Measurements from ENCODE around the gene ACER1. TPM values are rescaled to one million over a fixed set of nuclear protein-coding genes. Genes with fewer than 3 reads are reported as not detected.

The ACER1 gene
- total and polyA plus RNA-seq, 2 of the 13 experiments (the other 11 are each of a cell fraction or from before 2014, with no cell fraction given): not detected

DNA sequence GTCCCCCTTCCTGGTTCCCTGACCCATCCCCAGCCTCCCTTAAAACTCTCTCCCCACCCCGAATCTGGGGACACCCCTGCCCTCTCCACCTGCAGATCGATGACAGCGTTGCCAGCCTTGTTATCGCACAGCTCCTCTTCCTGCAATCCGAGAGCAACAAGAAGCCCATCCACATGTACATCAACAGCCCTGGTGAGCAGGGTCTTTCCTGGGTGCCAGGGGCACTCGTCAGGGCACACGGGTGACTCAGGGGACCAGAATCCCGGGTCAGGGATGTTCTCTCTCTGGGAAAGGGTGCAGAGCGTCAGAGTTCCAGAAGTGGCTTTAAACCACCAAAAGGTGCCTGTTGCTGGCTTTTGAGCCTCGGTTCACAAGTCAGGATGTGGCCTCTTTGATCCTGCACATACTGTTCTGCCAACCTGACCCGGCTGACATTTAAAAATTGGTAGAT is 29.0 kb upstream of the ACER1 start:
- no peak for FAIRE-seq
- H3K27ac ChIP-seq (ENCODE audit: extremely low read length, insufficient read depth, low read length): peak overlapping the region; percentile 49
- CTCF ChIA-PET (ENCODE audit: low intra/inter-chr PET ratio, low total read pairs): no interaction called here

DNA sequence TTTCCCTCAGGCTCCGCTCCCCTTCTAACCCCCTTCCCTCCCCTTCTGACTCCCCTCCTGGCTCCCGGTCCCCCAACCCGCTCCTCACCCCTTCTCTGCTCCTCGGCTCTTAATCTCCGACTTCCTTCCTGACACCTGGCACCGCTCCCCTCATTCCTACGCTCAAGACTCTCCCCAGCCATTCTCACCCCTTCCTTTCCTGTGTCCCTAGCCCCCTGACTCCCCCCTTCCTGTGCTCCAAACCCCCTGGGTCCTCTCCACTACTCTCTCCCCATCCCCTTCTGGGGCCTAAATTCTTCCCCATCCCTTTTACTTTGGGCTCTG is 28.6 kb upstream of the ACER1 start:
- FAIRE-seq: no peak
- ATAC-seq: no peak
- Histone ChIP-seq H3K9me3 (ENCODE audit: low read length) (no peaks in the 10 kb centered on the region), H4K20me1 (ENCODE audit: insufficient read depth, low read length) (no peaks in the 10 kb centered on the region), H3K9ac (ENCODE audit: insufficient read depth, low read depth, low read length) (peak overlapping the region; percentile 74), H3K4me1 (ENCODE audit: insufficient read depth, low read length) (peaks cover 27% of the 10 kb centered on the region), H3K79me2 (ENCODE audit: insufficient read depth, low read length) (peaks cover 5% of the 10 kb centered on the region), H3K4me3 (replicated peaks in 1 of 3; ENCODE audit: insufficient read depth in 1 of 3, low read depth in 2 of 3, low read length in 3 of 3) (peak overlapping the region; percentile 63 to 84 (median 84)), H3K36me3 (replicated peaks in 1 of 2; ENCODE audit: control insufficient read depth in 1 of 2, insufficient read depth in 2 of 2, low read length in 2 of 2) (peaks cover 6 to 16% of the 10 kb centered on the region in 2 experiments; a peak in 4 of 5 replicates), H2AFZ (ENCODE audit: low read length) (no peak overlapping the region), H3K4me2 (ENCODE audit: low read depth, low read length) (peak overlapping the region; percentile 76), H3K27me3 (ENCODE audit: control insufficient read depth in 1 of 2, insufficient read depth in 2 of 2, low read length in 2 of 2) (no peaks in the 10 kb centered on the region; a peak in 1 of 5 replicates), H3K27ac (ENCODE audit: extremely low read length, insufficient read depth, low read length) (peak overlapping the region; percentile 49)
- WGBS (ENCODE audit: low lambda C conversion rate): 2% methylated on average over 7 of the region's 7 CpGs
- ChIA-PET POLR2A (interaction anchor here (1.1 to 5.0 kb wide), 3 partner anchors 9 to 63 kb away, joined by 3 to 80 read pairs (median 13); partner anchors contain the start of genes ALKBH7 and KHSRP), CTCF (ENCODE audit: low intra/inter-chr PET ratio, low total read pairs) (no interaction called here)
- no peak for DNase-seq (ENCODE audit: low spot score)
- TF ChIP-seq, protein P1, sequence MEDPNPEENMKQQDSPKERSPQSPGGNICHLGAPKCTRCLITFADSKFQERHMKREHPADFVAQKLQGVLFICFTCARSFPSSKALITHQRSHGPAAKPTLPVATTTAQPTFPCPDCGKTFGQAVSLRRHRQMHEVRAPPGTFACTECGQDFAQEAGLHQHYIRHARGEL (CRISPR knock-in tag; IDR thresholded peaks at IDR 0.05): no peak
- TF ChIP-seq, protein P2, sequence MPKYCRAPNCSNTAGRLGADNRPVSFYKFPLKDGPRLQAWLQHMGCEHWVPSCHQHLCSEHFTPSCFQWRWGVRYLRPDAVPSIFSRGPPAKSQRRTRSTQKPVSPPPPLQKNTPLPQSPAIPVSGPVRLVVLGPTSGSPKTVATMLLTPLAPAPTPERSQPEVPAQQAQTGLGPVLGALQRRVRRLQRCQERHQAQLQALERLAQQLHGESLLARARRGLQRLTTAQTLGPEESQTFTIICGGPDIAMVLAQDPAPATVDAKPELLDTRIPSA (CRISPR knock-in tag; IDR thresholded peaks at IDR 0.05; ENCODE audit: borderline replicate concordance): 0 out of 2 replicates have a peak, but pooled peaks have one; percentile 5
- 0 out of 2 replicates have a peak, but pooled peaks have one; percentile 9 for TF ChIP-seq ZNF747 (CRISPR knock-in tag; IDR thresholded peaks at IDR 0.05; ENCODE audit: borderline replicate concordance)
- intact Hi-C loops (cut with micrococcal nuclease; ENCODE audit: unreplicated experiment) (no loop called here), in situ Hi-C loops (cut with HindIII; ENCODE audit: extremely low pct_ligation_motif_present, low pct_unique_long_range_greater_than_20kb) (no loop called here)
- BruUV-seq (replicated peaks): no TSS peak

More for the DNA sequence above, 29.0 kb upstream of the ACER1 start:
- intact Hi-C loops (cut with micrococcal nuclease; ENCODE audit: unreplicated experiment) (no loop called here), in situ Hi-C loops (cut with HindIII; ENCODE audit: extremely low pct_ligation_motif_present, low pct_unique_long_range_greater_than_20kb) (no loop called here)
- H3K4me2 ChIP-seq (ENCODE audit: low read depth, low read length): peak overlapping the region; percentile 76
- peak overlapping the region; percentile 74 for H3K9ac ChIP-seq (ENCODE audit: insufficient read depth, low read depth, low read length)
- H3K27me3 ChIP-seq (ENCODE audit: control insufficient read depth in 1 of 2, insufficient read depth in 2 of 2, low read length in 2 of 2): no peaks in the 10 kb centered on the region; a peak in 1 of 5 replicates
- no peaks in the 10 kb centered on the region for H3K9me3 ChIP-seq (ENCODE audit: low read length)
- peak overlapping the region; percentile 63 to 84 (median 84) for H3K4me3 ChIP-seq (replicated peaks in 1 of 3; ENCODE audit: insufficient read depth in 1 of 3, low read depth in 2 of 3, low read length in 3 of 3)
- peaks cover 5% of the 10 kb centered on the region for H3K79me2 ChIP-seq (ENCODE audit: insufficient read depth, low read length)
- no peaks in the 10 kb centered on the region for H4K20me1 ChIP-seq (ENCODE audit: insufficient read depth, low read length)
- DNase-seq (ENCODE audit: low spot score) (no peak), ATAC-seq (no peak)
- TF ChIP-seq ZZZ3 (CRISPR knock-in tag; IDR thresholded peaks at IDR 0.05; ENCODE audit: borderline replicate concordance): no peak
- no peak for TF ChIP-seq MTA3 (CRISPR knock-in tag; IDR thresholded peaks at IDR 0.05)
- TF ChIP-seq ZFP82 (CRISPR knock-in tag; IDR thresholded peaks at IDR 0.05; ENCODE audit: borderline replicate concordance): 0 out of 2 replicates have a peak, but pooled peaks have one; percentile 6
- TSS peak; percentile 70 for BruUV-seq (replicated peaks)
- 50% methylated on average over 7 of the region's 11 CpGs for WGBS (ENCODE audit: low lambda C conversion rate)
- H3K4me1 ChIP-seq (ENCODE audit: insufficient read depth, low read length): peaks cover 26% of the 10 kb centered on the region
- peaks cover 6 to 19% of the 10 kb centered on the region in 2 experiments; a peak in 4 of 5 replicates for H3K36me3 ChIP-seq (replicated peaks in 1 of 2; ENCODE audit: control insufficient read depth in 1 of 2, insufficient read depth in 2 of 2, low read length in 2 of 2)
- POLR2A ChIA-PET: interaction anchor here (5.0 kb wide), 1 partner anchor 10 kb away, joined by 80 read pairs; the partner anchor contains the start of gene ALKBH7
- no peak overlapping the region for H2AFZ ChIP-seq (ENCODE audit: low read length)
